GM18858 (cell line): ENCODE results near the gene GAL3ST2.
"Not testable (repeated sequence)": the region's sequence is repeated elsewhere in the genome, so short reads cannot be mapped to it uniquely, and the experiment has no call there.

Experiments
- ATAC-seq: cut with Tn5 transposase; IDR thresholded peaks from one replicate; pipeline ENCODE4 v1.9.1; 2021; ENCODE audit not compliant: unreplicated experiment

Gene GAL3ST2

GRCh38 chr2:241791385-241791784, 14.8 kb downstream of the GAL3ST2 start:
- ATAC-seq = not testable (repeated sequence)

- ATAC-seq = no peak
These were observed 16.8 kb downstream of the GAL3ST2 start for GRCh38 chr2:241793385-241793784.

- ATAC-seq = no peak
These were observed 17.7 kb downstream of the GAL3ST2 start for GRCh38 chr2:241794250-241794823.

- ATAC-seq = no peak
These were observed 18.7 kb downstream of the GAL3ST2 start for GRCh38 chr2:241795021-241795999.

- no peak for ATAC-seq
These were observed 19.6 kb downstream of the GAL3ST2 start for GRCh38 chr2:241796209-241796608.

GRCh38 chr2:241796610-241797138, 20.1 kb downstream of the GAL3ST2 start:
- no peak for ATAC-seq

- no peak for ATAC-seq
These were observed 20.9 kb downstream of the GAL3ST2 start for GRCh38 chr2:241797441-241798080.

GRCh38 chr2:241798081-241798630, 21.5 kb downstream of the GAL3ST2 start:
- ATAC-seq = no peak

GRCh38 chr2:241798631-241799521, 22.3 kb downstream of the GAL3ST2 start:
- no peak for ATAC-seq

GRCh38 chr2:241799522-241800197, 23.0 kb downstream of the GAL3ST2 start:
- no peak for ATAC-seq

- not testable (repeated sequence) for ATAC-seq
These were observed 23.7 kb downstream of the GAL3ST2 start for GRCh38 chr2:241800198-241800903.

- no peak for ATAC-seq
These were observed 25.2 kb downstream of the GAL3ST2 start for GRCh38 chr2:241801611-241802420.

- ATAC-seq = no peak
These were observed 26.0 kb downstream of the GAL3ST2 start for GRCh38 chr2:241802421-241803318.

- no peak for ATAC-seq
These were observed 27.0 kb downstream of the GAL3ST2 start for GRCh38 chr2:241803387-241804325.

GRCh38 chr2:241804326-241805229, 28.0 kb downstream of the GAL3ST2 start:
- ATAC-seq = no peak
